GM19043 (cell line): ENCODE results near the gene GIPC1.

Experiments
- ATAC-seq: cut with Tn5 transposase; IDR thresholded peaks from one replicate; pipeline ENCODE4 v1.9.1; 2021; ENCODE audit warnings: low read depth; ENCODE audit not compliant: unreplicated experiment

GIPC1 gene

GRCh38 chr19:14494910-14495671, 836 bp downstream of the GIPC1 start:
- ATAC-seq: no peak

DNA sequence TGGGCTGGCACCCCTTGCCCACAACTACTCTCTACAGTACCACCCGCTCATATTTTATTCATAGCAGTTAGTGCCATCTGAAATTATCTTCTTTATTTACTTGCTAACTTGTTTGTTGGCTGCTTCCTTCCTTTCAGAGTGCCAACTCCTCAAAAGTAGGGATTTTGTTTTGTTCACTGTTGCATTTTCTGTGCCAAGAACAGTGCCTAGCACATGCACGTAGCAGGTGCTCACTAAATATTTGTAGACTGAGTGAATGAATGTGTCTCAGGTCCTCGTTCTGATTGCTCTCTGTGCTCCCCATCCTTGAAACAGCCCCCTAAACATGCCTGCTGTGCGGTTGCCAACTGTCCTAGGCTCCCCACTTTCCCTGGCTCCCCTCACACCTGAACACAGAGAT, 1.5 kb downstream of the GIPC1 start:
- ATAC-seq: no peak

DNA sequence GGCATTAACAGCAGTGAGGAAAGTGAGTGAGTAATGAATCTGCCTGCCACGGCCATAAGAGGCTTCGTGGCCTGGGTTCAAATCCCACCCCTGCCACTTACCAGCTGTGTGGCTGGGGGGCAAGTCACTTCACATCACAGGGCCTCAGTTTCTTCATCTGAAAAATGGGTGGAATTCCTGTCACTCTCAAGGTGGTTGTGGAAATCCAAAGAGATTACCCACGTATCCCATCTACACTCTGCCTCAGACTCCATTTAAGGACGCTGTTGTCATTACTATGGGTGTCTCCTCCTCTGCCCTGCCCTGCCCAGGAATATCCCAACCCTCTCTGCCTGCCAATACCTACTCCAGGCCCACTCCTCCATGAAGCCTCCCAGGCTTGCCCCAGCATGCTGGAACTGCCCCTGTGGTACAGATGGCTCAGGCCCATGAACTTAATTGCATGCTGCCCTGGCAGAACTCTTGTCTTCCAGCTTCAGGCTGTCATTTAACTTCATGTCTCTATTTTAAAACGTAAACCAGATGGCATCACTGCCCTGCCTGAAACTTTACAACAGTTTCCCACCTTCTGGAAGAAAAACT, 3.1 kb downstream of the GIPC1 start:
- no peak for ATAC-seq

GRCh38 chr19:14487370-14488125, 8.4 kb downstream of the GIPC1 start:
- no peak for ATAC-seq

DNA sequence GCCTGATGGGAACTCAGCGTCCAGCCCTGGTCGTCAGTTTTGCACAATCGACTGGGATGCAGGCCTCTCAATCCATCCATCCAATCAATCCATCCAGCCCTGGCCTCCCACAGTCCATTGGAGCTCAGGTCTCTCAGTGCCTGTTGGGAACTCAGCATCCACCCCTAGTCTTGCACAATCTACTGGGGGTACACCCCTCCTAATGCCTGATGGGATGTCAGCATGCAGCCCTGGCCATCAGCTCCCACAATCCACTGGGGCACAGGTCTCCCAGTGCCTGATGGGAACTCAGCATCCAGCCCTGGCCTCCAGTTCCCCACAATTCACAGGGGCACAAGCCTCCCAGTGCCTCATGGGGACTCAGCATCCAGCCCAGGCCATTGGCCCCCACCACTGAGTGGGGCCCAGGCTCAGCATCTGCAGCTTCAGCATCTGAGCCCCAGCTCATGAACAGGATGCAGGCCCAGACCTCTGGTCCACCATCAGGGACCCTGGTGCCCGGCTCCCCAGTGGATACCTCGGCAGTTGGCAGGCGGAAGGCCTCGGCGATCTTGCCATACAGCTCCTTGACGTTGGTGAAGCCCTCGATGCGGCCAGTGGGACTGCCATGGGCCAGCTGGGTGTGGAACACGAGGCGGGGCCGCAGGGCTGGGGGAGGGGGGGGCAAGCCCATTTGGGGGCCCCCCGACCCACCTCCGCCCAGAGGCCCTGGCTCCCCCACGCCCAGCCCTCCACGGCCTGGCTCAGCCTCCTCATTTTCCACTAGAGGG, 13.6 kb downstream of the GIPC1 start:
- ATAC-seq: no peak

DNA sequence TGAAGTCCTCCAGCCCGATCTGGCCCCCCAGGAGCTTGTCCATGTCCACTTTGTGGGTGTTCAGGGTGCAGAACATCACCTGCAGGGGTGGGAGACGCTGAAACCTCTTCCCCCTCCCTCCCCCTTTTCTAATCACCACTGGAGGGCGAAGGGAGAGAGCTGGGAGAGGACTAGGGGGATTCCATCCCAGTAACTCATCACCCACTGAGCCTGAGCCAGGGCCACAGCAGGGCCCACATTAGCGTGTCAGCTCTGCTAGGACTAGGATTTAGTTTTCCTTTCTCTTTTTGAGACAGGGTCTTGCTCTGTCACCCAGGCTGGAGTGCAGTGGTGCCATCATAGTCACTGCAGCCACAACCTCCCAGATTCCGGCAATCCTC, 15.2 kb downstream of the GIPC1 start:
- ATAC-seq: no peak

- ATAC-seq: no peak
Observed at GRCh38 chr19:14479975-14480699, 15.8 kb downstream of the GIPC1 start.

GRCh38 chr19:14479309-14479974, 16.5 kb downstream of the GIPC1 start:
- no peak for ATAC-seq

GRCh38 chr19:14478113-14478545, 17.8 kb downstream of the GIPC1 start:
- no peak for ATAC-seq

- ATAC-seq: no peak
Observed at GRCh38 chr19:14477418-14478112, 18.4 kb downstream of the GIPC1 start.

- no peak for ATAC-seq
Observed at GRCh38 chr19:14476673-14477401, 19.1 kb downstream of the GIPC1 start.

DNA sequence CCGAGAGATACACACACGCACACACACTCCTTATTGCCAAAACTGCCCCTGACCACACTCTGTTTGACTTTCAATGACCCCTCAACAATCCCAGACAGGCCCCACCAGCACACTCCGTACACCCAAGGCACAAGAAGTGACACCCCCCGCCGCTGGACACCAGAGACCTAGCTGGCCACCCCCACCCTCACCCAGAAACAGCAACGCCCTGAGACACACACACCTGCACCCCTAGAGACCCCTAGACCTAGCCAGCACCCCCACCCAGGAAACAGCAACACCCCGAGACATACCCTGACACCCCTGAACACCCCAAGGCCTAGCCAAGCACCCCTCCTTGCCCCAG, 19.6 kb downstream of the GIPC1 start:
- no peak for ATAC-seq

DNA sequence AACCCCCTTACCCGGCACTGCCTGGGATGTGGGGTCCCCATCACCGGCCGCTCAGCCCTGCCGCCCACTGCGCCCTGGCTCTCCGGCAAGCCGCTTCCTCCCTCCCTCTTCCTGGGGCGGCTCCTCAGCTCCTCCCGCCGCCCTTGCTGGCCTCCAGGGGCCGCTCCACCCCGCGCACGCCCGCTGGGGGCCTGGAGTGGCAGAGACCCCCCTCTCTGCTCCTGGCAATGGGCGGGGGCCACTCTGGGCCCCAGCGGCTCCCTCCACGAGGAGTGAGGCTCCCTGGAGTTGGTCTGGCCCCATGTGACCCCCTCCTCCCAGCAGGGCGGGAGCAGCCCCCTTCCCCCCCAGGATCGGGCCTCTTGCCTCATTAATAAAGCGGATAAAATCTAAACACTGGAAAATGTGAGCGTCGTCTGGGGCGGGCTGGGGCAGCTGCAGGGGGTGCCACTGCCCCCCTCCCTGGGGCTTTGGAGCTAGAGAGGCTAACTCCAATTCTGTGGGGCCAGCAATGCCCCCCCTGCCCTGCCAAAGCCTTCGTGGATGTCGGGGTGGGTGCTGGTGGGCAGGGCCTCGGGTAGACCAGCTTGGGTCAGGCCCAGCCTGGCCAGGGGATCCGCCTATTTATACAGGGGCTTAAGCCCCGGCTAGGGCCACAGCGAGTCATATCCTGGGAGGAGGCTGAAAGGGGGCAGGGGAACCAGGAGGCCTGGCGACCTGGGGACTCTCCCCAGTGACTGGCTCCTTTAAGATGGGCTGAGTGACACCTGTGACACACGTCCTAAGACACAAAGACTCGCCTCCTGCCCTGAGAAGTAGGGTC, 20.5 kb downstream of the GIPC1 start, which contains the start of gene PTGER1:
TSS of gene PTGER1 (minus strand) at position 104 of the 823 bp plus-strand sequence. CDS start 1,034 bp downstream, outside the sequence.
- no peak for ATAC-seq

- no peak for ATAC-seq
Observed at GRCh38 chr19:14474827-14475226, 21.1 kb downstream of the GIPC1 start.

DNA sequence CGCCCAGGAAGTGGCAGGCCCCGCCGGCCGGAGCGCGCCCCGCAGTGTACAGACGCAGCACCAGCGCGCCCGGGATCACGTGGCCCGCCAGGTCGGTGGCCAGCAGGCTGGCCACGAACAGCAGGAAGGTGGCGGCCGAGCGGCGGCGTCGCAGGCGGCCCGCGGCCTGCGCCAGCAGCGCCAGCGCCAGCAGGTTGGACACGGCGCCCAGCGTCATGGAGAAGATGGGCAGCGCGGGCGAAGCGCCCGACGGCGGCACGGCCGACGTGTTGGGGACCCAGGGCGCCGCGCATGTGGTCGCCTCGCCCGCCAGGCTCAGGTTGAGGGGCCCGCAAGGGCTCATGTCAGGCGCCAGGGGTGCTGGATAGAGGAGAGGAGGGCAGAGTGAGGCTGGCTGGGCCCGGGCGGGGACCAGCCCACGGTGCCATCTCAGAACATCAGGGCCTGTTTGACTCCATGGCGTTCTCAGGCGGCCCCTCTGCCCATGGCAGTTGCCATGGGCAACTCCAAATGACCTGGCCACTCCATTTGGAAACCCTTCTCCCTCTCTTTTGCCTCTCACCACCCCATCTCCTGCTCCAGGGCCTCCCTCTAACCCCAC, 21.8 kb downstream of the GIPC1 start:
- no peak for ATAC-seq

DNA sequence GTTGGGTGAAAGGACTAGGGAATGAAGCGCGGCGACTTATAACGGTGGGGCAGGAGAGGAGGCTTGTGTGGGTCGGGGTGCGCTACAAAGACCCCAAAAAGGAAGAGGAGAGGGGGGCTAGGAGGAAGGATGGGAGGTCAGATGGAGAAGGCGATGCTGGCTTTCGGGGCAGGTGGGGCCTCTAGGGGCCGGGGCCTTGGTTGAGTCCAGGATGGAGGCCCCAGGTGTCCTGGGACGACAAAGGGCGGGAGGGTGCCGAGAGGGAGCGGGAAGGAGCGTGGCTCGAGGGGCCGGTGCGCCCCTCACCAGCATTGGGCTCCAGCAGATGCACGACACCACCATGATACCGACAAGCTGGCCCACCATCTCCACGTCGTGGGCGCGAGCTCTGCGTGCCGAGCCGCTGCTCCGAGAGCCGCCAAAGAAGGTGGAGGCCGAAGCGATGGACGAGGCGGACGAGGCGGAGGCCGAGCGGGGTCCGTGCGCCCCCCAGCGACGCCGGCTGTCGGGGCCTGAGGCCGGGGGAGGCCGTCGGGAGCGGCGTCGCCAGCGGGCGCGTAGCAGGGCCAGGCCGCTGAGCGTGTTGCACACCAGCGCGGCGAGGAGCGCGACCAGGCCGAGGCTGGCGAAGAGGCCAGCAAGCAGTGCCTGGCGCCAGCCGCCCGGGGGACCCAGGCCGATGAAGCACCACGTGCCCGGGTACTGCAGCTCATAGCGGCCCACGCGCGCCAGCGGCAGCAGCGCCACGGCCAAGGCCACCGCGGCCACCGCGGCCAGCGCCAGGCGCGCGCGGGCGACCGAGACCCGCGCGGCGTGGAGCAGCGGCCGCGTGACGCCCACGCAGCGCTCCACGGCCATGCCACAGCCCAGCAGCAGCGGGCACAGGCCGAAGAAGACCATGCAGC, 22.6 kb downstream of the GIPC1 start:
- no peak for ATAC-seq
